HCT116 (cell line): ENCODE data around the gene SPATS1.

Experiments used
- CEBPB ChIP-seq: IDR thresholded peaks from 2 replicates; pipeline ENCODE4 v1.6.1; 2012; ENCODE audit warnings: low read depth
- CTCF ChIP-seq, 3 experiments: fragments of 200-600 bp in 1 of 3; sonication (generic) in 1 of 3; IDR thresholded peaks in 2 of 3; conservative IDR thresholded peaks in 1 of 3; 2 replicates each; pipeline ENCODE4 v1.5.1; 2012 to 2017; ENCODE audit warnings: low read depth in 2 of 3, low read length in 2 of 3, antibody characterized with exemption in 1 of 3, borderline replicate concordance in 1 of 3, control low read depth in 1 of 3, mild to moderate bottlenecking in 1 of 3, mixed read lengths in 1 of 3, mixed run types in 1 of 3, moderate library complexity in 1 of 3; ENCODE audit not compliant: insufficient read depth in 1 of 3
- EZH2 ChIP-seq: fragments of 200-600 bp; sonication (generic); IDR thresholded peaks from 2 replicates; pipeline ENCODE4 v1.6.1; 2017; ENCODE audit warnings: antibody characterized with exemption, mixed run types
- EZH2phosphoT487 ChIP-seq: fragments of 200-600 bp; IDR thresholded peaks from 2 replicates; pipeline ENCODE4 v1.6.1; 2018; ENCODE audit warnings: antibody characterized with exemption, borderline replicate concordance
- JUND ChIP-seq: IDR thresholded peaks from 2 replicates; pipeline ENCODE4 v1.6.1; 2012
- POLR2A ChIP-seq: IDR thresholded peaks from 2 replicates; pipeline ENCODE4 v1.7.0; 2011; ENCODE audit warnings: borderline replicate concordance; ENCODE audit not compliant: insufficient read depth, insufficient read length; ENCODE audit errors: extremely low read depth
- POLR2AphosphoS5 ChIP-seq: IDR thresholded peaks from 2 replicates; pipeline ENCODE4 v1.6.1; 2011; ENCODE audit warnings: mild to moderate bottlenecking, low read depth, low read length, moderate library complexity
- REST ChIP-seq: IDR thresholded peaks from 2 replicates; pipeline ENCODE4 v1.6.1; 2012; ENCODE audit warnings: low read depth
- SP1 ChIP-seq: IDR thresholded peaks from 2 replicates; pipeline ENCODE4 v1.6.1; 2012; ENCODE audit warnings: low read depth
- SRF ChIP-seq: IDR thresholded peaks from 2 replicates; pipeline ENCODE4 v1.6.1; 2012; ENCODE audit warnings: low read depth
- YY1 ChIP-seq: IDR thresholded peaks from 2 replicates; pipeline ENCODE4 v1.6.1; 2011; ENCODE audit warnings: low read length, low read depth, moderate library complexity, mild to moderate bottlenecking; ENCODE audit not compliant: insufficient replicate concordance; ENCODE audit errors: extremely low read depth
- ZNF274 ChIP-seq: fragments of 200-500 bp; sonication (Bioruptor generic); IDR thresholded peaks from 2 replicates; pipeline ENCODE4 v1.6.1; 2014; ENCODE audit warnings: mild to moderate bottlenecking, low read depth, low read length, inconsistent platforms
- TF ChIP-seq, protein P1 (sequence below): IDR thresholded peaks from 2 replicates; pipeline ENCODE4 v1.6.1; 2012
- TF ChIP-seq, protein P2 (sequence below): IDR thresholded peaks from 2 replicates; pipeline ENCODE4 v1.6.1; 2011; ENCODE audit warnings: mild to moderate bottlenecking, low read length, moderate library complexity; ENCODE audit not compliant: insufficient replicate concordance; ENCODE audit errors: extremely low read depth

- TF ChIP-seq POLR2A (no peak), CTCF (IDR thresholded peaks at IDR 0.05 in 2 of 3, conservative IDR thresholded peaks at IDR 0.05 in 1 of 3; ENCODE audit: borderline replicate concordance in 1 of 3, insufficient read depth in 1 of 3, low read depth in 2 of 3, low read length in 2 of 3) (no peak), CEBPB (no peak), EZH2 (no peak), EZH2phosphoT487 (no peak), REST (no peak), ZNF274 (no peak), YY1 (no peak), JUND (no peak), SRF (no peak), POLR2AphosphoS5 (no peak), SP1 (no peak)
- TF ChIP-seq, protein P1, sequence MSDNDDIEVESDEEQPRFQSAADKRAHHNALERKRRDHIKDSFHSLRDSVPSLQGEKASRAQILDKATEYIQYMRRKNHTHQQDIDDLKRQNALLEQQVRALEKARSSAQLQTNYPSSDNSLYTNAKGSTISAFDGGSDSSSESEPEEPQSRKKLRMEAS, result no peak
- TF ChIP-seq, protein P2, sequence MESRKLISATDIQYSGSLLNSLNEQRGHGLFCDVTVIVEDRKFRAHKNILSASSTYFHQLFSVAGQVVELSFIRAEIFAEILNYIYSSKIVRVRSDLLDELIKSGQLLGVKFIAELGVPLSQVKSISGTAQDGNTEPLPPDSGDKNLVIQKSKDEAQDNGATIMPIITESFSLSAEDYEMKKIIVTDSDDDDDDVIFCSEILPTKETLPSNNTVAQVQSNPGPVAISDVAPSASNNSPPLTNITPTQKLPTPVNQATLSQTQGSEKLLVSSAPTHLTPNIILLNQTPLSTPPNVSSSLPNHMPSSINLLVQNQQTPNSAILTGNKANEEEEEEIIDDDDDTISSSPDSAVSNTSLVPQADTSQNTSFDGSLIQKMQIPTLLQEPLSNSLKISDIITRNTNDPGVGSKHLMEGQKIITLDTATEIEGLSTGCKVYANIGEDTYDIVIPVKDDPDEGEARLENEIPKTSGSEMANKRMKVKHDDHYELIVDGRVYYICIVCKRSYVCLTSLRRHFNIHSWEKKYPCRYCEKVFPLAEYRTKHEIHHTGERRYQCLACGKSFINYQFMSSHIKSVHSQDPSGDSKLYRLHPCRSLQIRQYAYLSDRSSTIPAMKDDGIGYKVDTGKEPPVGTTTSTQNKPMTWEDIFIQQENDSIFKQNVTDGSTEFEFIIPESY, result no peak
Observed at GRCh38 chr6:44341095-44341890, 1.2 kb upstream of the SPATS1 start.
